Ramos (cell line): ENCODE data around the gene FIBP.

Experiments
- in situ Hi-C: fragments of 300-500 bp; cut with MboI; formaldehyde crosslinking; loops from one replicate; pipeline ENCODE4 v1.14.3; 2022; ENCODE audit warnings: low sequenced_read_pairs; ENCODE audit not compliant: unreplicated experiment

The FIBP gene

GRCh38 chr11:65861533-65862183, 26.6 kb downstream of the FIBP start:
- in situ Hi-C loops = no loop called here

DNA sequence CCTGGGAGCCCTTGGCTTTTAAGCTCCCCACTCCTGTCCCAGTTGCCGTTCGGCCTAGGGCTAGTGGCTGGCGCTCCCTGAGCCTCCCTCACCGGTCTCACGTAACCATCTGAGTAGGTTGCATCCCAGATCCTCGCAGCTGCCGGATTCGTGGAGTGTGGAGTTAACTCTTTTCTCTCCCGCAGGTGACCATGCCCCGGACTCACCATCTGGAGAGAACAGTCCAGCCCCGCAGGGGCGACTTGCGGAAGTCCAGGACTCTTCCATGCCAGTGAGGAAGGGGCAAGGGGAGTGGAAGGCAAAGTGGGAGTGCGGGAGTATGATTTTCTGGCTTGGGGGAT, 27.1 kb downstream of the FIBP start:
- in situ Hi-C loops = no loop called here

- in situ Hi-C loops = no loop called here
Measured at GRCh38 chr11:65860278-65861164, 27.8 kb downstream of the FIBP start, which contains the start of gene MUS81. TSS of gene MUS81 (plus strand) at chr11:65860433. CDS start at chr11:65860754, 321 bp downstream.

DNA sequence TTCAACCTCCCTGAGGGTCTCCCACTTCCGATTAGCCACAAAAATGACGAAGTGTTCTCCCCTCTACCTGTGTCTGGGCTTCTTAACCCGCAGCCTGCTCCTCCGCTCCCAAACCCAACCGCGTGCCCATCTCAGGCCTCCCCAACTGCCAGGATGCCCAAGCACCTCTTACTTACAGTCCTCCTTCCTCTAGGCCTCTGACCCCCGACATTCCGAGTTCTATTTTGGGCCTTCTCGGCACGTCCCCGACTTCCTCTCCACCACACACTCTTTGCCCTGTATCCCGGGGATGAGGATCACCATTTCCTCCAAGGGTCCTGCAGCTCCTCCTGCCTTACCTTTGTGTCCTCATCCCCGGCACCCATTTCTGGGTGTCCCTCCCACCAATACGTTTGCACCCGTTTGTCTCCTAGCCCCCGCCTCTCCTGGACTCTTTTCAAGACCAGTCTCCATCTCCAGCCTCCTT, 28.4 kb downstream of the FIBP start:
- in situ Hi-C loops = no loop called here

DNA sequence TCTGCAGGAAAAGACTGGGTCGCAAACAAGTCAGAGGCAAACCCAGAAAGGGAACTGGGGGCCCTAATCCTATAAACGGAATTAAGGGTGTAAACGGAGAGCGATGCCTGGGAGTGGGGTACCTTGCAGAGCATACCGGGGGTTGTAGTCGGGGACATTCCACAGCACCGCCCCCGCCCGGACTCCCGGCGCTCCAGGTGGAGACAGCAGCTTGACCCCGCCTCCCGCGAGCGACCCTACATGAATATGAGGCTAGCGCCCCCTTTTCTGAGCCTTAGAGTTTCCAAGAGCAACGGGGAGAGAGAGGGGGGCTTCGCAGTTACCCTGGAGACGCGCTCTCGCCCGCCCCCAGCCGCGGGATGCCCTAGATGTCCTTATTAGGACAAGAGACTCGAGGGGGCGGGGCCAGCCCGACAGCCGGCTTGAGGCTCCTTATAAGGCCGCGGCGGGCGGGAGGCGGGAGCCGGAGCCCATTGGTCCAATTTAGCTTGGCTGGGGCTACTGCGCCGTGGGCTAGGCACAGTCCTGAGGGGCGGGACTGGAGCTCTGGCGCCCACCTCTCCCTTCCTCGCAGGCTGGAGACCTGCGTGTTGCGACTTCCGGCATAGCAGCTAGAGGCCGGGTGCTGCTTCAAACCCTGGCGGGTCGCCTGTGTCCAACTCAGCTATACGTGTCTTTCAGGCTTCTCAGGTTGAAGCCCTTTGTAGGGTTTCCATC, 29.0 kb downstream of the FIBP start:
- in situ Hi-C loops = no loop called here

GRCh38 chr11:65858681-65859087, 29.6 kb downstream of the FIBP start:
- in situ Hi-C loops = no loop called here

DNA sequence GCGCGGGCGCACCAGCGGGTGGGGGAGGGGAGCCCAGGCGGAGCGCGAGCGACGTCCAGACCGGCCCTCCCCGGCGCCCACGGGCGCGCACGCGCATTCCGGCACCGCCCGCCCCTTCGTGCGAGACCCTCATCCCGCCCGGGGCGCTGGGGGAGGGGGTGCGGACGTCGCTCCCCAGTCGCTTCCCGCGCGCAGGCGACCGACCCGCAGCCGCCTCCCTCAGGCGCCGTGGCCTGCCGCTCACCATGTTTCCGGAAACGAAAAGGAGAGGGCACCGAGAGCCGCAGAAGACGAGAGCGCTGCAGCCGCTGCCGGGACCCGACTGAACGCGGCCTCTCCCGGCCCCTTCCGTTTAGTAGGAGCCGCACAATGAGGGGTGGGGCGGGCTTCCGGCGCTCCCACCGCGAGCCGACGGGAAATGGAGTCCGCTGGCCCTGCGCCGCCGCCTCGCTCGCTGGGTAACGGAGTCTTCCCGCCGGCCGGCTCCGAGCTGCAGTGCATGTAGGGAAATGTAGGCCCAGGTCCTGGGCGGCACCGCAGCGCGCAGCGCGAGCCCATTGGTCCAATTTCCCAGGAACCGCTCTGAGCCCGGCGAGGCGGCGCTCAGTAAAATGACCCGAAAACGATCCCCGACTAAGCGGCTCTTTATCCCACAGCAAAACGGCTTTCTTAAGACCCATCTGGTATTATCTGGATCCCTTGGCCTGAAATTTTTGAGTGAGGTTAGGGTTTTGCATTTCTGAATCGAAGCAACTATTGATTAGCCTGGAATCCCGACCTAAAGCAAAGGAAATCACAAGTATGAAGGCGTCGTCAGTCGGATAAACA, 30.2 kb downstream of the FIBP start, which contains the start of gene CFL1:
Gene CFL1, minus strand, starts transcription at position 328 of the 828 bp plus-strand sequence. Its CDS starts 81 bp downstream, at position 247.
- in situ Hi-C loops = no loop called here

GRCh38 chr11:65857500-65857852, 30.8 kb downstream of the FIBP start:
- in situ Hi-C loops = no loop called here

DNA sequence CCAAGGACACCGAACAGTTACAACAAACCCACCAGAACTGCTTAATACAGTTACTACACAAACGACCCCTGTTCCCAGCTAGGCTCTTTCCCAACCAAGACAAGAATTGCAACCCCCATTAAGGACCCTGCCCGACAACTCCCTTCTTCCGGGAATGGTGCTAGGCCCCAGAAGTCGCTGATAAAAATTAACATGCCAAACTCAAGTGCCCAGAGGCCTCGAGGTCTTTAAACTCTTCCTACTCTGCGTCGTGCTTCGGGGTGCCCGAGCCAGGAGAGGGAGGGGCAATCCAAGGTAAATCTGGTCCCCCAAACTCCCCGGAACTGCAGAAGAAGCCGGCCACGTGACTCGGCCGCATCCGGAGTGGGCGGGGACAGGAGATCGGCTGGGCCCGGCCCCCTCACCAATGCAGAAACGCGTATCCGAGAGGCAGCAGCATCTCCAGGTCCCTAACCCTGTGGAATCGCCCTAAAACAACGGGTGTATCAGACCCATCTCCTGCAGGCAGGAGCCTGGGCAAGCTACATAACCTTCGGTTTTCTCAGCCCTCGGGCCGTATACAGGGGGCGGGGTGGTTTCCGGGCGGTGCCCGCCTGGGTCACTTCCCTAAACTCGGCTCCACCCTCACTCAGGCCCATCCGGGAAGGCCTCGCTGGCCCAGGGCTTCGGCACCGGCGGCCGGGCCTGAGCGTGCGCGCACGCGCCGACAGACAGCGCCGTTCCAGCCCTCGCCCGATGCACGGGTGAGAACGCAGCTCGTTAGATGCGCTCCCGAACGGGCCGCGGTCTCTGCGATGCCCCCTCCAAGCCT, 31.4 kb downstream of the FIBP start:
- in situ Hi-C loops = no loop called here

DNA sequence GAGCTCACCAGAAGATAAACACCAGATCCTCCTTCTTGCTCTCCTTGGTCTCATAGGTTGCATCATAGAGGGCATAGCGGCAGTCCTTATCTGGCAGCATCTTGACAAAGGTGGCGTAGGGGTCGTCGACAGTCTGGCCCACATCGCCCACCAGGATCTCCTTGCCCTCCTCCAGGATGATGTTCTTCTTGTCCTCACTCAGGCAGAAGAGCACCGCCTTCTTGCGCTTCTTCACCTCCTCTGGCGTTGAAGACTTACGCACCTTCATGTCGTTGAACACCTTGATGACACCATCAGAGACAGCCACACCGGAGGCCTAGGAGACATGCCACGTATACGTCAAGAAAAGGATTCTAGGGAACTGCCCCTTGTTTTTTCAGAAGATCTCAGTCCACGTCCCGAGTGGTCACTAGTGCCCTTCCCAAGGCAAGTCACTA, 32.3 kb downstream of the FIBP start:
- in situ Hi-C loops = no loop called here

DNA sequence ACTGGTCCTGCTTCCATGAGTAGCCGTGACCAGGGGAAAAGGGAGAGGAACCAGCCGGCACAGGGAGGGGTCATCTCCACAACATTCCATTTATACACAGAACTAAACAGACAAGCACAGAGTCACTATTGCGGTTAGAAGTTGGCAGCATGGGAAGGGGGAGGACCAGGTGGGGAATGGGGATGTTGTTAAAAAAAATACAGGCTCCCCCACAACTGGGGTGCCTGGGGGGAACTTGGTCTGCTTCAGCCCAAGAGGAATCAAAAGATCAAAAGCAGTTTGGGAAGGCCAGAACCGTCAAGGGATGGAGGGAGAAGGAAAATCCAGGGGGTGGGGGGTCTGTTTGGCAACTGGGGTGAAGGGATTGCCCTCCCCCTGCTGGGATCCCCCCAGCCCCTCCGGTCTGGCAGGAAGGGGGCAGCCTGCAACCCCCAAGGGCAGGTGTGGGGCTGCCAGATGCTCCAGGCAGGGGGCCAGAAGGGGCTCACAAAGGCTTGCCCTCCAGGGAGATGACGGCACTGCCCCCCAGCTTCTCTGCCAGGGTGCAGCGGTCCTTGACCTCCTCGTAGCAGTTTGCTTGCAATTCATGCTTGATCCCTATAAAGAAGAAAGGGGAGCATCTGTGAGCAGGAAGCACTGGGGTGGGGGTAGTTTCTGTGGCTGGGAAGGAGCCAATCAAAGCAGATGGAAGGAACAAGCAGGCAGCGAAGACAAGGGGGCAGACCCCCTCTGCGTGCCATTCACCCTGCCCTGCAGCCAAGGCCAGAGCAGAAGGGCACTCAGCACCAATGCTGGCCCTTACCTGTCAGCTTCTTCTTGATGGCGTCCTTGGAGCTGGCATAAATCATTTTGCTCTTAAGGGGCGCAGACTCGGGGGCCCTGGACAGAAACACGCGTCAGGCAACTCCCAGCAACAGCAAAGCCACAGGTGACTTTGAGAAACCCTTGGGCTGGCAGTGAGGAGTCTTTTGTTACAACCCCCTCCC, 33.1 kb downstream of the FIBP start:
- in situ Hi-C loops = no loop called here

- in situ Hi-C loops = no loop called here
Measured at GRCh38 chr11:65854161-65854592, 34.1 kb downstream of the FIBP start.

DNA sequence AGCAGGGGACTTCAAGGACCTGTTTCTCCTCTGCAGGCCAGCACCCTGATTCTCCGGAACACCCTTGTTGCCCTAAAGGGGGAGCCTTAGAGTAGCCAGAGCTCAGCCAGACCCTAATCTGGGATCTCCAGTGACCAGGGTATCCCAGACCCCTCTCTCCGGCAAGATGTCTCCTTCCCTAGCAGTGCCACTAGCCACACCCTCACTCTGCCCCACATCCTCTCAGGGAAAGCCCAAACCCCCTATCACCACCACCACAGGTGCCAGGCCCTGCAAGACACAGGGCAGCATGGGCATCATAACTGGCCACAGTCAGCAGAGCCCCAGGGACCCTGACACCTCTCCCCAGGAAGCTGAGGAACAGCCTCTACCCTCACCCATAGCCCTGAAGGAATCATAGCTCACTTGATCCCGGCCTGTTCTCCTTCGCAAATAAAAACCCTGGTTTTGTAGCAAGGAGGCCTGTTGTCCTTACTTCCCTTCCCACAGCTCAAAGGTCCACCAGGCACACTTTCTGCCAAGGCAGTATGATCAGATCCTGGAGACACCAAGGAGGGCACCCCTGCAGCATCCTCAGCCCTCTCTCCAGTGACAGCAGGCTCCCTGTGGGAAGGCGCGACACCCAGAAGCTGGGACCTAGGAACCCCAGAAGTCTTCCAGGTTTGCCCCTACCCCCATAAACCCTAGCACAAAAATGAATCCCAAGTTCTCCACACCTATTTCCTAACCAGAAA, 34.9 kb downstream of the FIBP start:
- in situ Hi-C loops = no loop called here

DNA sequence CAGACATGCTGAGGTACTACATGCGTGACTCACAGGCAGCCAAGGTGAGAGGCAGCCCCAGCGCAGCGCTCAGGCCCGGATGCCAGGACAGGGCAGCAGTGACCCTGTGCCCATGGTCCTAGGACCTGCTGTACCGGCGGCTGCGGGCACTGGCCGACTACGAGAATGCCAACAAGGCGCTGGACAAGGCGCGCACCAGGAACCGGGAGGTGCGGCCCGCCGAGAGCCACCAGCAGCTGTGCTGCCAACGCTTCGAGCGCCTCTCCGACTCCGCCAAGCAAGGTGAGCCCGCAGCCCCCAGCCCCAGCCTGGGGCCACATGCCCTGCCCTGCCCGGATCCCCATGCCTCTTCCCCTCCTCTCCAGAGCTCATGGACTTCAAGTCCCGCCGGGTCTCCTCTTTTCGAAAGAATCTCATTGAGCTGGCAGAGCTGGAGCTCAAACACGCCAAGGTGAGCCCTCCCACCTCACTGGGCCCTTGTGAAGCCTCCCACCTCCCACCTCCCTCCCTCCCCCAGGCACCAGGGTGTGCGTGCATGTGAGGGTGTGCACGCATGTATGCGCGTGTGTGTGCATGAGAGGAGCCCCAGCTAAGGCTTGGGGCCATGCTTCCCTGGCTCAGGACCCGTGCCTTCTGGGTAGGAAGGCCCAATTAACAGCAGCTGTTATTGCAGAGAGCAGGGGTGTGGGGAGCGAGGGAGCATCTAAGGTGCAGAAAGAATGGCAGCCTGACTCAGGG, 35.6 kb downstream of the FIBP start:
- in situ Hi-C loops = no loop called here

GRCh38 chr11:65851811-65852507, 36.3 kb downstream of the FIBP start:
- in situ Hi-C loops = no loop called here

DNA sequence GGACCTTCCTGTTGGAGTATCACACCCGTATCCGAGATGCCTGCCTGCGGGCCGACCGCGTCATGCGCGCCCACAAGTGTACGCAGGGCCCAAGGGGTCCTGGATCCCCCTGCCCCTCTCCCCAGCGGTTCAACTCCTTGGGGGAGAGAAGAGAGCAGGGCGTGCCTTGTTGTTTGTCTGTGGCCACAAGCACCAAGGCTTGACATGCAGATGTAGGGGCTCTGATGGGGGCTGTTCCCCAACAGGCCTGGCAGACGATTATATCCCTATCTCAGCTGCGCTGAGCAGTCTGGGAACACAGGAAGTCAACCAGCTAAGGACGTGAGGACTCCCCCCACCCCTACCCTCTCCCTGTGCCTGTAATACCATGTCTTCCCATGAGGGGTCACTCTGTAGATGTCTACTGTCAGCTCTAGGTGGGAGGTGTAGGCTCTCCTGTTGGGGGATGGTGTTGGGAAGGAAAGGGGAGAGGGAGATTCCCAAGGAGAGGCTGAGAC, 37.1 kb downstream of the FIBP start:
- in situ Hi-C loops = no loop called here
